ENCODE data around the gene CERS4. TPM values are rescaled to one million over a fixed set of nuclear protein-coding genes. Genes with fewer than 3 reads are reported as not detected.
"Not testable (repeated sequence)": the region's sequence is repeated elsewhere in the genome, so short reads cannot be mapped to it uniquely, and the experiment has no call there.

The CERS4 gene
- total and polyA plus RNA-seq, 2 experiments from 2014 or later = 68.5 to 109 TPM

DNA sequence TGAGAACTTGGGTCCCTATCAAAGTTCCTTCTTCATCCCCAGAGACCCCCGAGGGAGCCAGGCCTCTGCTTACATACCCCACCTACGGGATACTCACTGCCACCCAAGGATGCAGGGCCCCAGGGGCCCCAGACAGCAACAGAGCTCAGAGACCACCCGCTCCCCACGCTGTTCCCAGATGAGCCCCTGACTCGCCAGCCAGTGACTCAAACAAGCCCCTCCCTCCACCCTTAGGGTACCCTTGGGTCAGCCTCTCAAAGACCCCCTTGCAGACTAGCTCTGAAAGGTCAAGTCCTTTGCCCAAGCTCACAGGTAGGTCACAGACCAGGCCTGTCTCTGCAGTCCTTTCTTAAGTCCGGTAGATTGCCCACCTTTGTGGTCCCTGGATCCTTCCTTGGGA, 53.3 kb downstream of the CERS4 start:
- H3K27ac ChIP-seq (ENCODE audit: low read depth) = no peak overlapping the region
- TF ChIP-seq JUNB (IDR thresholded peaks at IDR 0.05; ENCODE audit: unreplicated experiment) (no peak), NANOG (IDR thresholded peaks at IDR 0.05; ENCODE audit: borderline replicate concordance) (no peak), CTCF (conservative IDR thresholded peaks at IDR 0.05; ENCODE audit: low read depth in 2 of 2) (no peak), ZNF331 (CRISPR knock-in tag; IDR thresholded peaks at IDR 0.05; ENCODE audit: low read depth) (no peak), STAT1 (IDR thresholded peaks at IDR 0.05; ENCODE audit: unreplicated experiment) (no peak)

GRCh38 chr19:8264248-8264647, 55.1 kb downstream of the CERS4 start:
- H3K79me2 ChIP-seq (replicated peaks; ENCODE audit: insufficient read depth); H3K9me2 ChIP-seq (ENCODE audit: insufficient read depth); H3K27ac Mint-ChIP-seq; H3K36me3 ChIP-seq (ENCODE audit: insufficient read depth); H2AFZ ChIP-seq; H3K4me1 ChIP-seq (ENCODE audit: insufficient read depth); H4K20me1 ChIP-seq (replicated peaks; ENCODE audit: insufficient read depth); H3K27ac ChIP-seq (ENCODE audit: low read depth); DNase-seq (ENCODE audit: low spot score); H3K4me3 Mint-ChIP-seq; H3K27me3 ChIP-seq (ENCODE audit: insufficient read depth); H3K4me2 ChIP-seq; H3K9me3 Mint-ChIP-seq; ATAC-seq; H3K4me3 ChIP-seq: not testable (repeated sequence)
- Mint-ChIP-seq H3K27me3 (ENCODE audit: insufficient read depth, low read depth, poor library complexity) (peaks cover 13% of the 10 kb centered on the region), H3K4me1 (peaks cover 12% of the 10 kb centered on the region), H3K36me3 (ENCODE audit: low read depth) (peaks cover 25% of the 10 kb centered on the region)
- H3F3A ChIP-seq (replicated peaks; ENCODE audit: low read depth) = peaks cover 15% of the 10 kb centered on the region

More for the DNA sequence above, 53.3 kb downstream of the CERS4 start:
- H3K36me3 Mint-ChIP-seq (ENCODE audit: low read depth) = peaks cover 43% of the 10 kb centered on the region
- no peak for ATAC-seq
- H3K27me3 Mint-ChIP-seq (ENCODE audit: insufficient read depth, low read depth, poor library complexity) = peaks cover 13% of the 10 kb centered on the region
- no peaks in the 10 kb centered on the region for H3K27me3 ChIP-seq (ENCODE audit: insufficient read depth)
- H3K4me3 ChIP-seq = no peak overlapping the region
- H3K9me3 Mint-ChIP-seq = no peaks in the 10 kb centered on the region
- 0 out of 2 replicates have a peak, but pooled peaks cover 6% of the 10 kb centered on the region for H3K4me1 ChIP-seq (ENCODE audit: insufficient read depth)
- 0 out of 2 replicates have a peak, but pooled peaks cover 7% of the 10 kb centered on the region for H3K36me3 ChIP-seq (ENCODE audit: insufficient read depth)
- peaks cover 13% of the 10 kb centered on the region for H3F3A ChIP-seq (replicated peaks; ENCODE audit: low read depth)
- H3K79me2 ChIP-seq (replicated peaks; ENCODE audit: insufficient read depth) = no peaks in the 10 kb centered on the region
- H3K4me2 ChIP-seq = no peak overlapping the region
- no peak overlapping the region for H2AFZ ChIP-seq
- no peak overlapping the region for H3K27ac Mint-ChIP-seq
- H3K9me2 ChIP-seq (ENCODE audit: insufficient read depth) = no peaks in the 10 kb centered on the region
- peaks cover 13% of the 10 kb centered on the region for H3K4me1 Mint-ChIP-seq
- 0 out of 2 replicates have a peak, but pooled peaks cover 3% of the 10 kb centered on the region for H4K20me1 ChIP-seq (replicated peaks; ENCODE audit: insufficient read depth)
- no peak overlapping the region for H3K4me3 Mint-ChIP-seq
- no peak for DNase-seq (ENCODE audit: low spot score)

DNA sequence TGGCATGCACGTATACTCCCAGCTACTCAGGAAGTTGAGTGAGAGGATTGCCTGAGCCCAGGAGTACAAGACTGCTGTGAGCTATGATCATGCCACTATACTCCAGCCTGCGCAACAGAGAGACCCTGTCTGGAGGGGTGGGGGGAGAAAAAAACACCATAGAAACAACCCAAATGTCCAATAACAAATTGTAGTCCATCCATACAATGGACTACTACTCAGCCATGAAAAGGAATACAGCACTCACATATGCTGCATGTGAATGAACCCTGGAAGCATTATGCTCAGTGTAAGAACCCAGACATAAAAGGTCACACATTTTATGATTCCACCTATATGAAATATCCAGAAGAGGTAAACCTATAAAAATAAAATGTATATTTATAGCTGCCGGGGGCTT, 56.7 kb downstream of the CERS4 start:
- no peak overlapping the region for H3K4me3 Mint-ChIP-seq
- H3K27ac Mint-ChIP-seq = no peak overlapping the region
- no peak for ATAC-seq
- no peak for TF ChIP-seq CTCF (conservative IDR thresholded peaks at IDR 0.05; ENCODE audit: low read depth in 2 of 2)
- TF ChIP-seq ZNF114 (CRISPR knock-in tag; IDR thresholded peaks at IDR 0.05) = no peak
- no peak for TF ChIP-seq EZH2phosphoT487 (IDR thresholded peaks at IDR 0.05; ENCODE audit: unreplicated experiment)
- TF ChIP-seq STAT1 (IDR thresholded peaks at IDR 0.05; ENCODE audit: unreplicated experiment) = no peak
- no peak for TF ChIP-seq CREB1 (CRISPR knock-in tag; IDR thresholded peaks at IDR 0.05; ENCODE audit: low read depth)
- TF ChIP-seq JUNB (IDR thresholded peaks at IDR 0.05; ENCODE audit: unreplicated experiment) = no peak
- no peak for TF ChIP-seq ETS1 (IDR thresholded peaks at IDR 0.05)
- TF ChIP-seq EZH2 (IDR thresholded peaks at IDR 0.05; ENCODE audit: low read depth, unreplicated experiment) = no peak

More for the DNA sequence above, 56.7 kb downstream of the CERS4 start:
- no peaks in the 10 kb centered on the region for H3K27me3 ChIP-seq (ENCODE audit: insufficient read depth)
- no peak overlapping the region for H2AFZ ChIP-seq
- no peaks in the 10 kb centered on the region for H3K36me3 ChIP-seq (ENCODE audit: insufficient read depth)
- DNase-seq (ENCODE audit: low spot score) = no peak
- no peaks in the 10 kb centered on the region for H3K79me2 ChIP-seq (replicated peaks; ENCODE audit: insufficient read depth)
- Mint-ChIP-seq H3K36me3 (ENCODE audit: low read depth) (peaks cover 14% of the 10 kb centered on the region; the same call in 2 of the 3 replicates), H3K4me1 (peaks cover 8% of the 10 kb centered on the region), H3K9me3 (no peaks in the 10 kb centered on the region), H3K27me3 (ENCODE audit: insufficient read depth, low read depth, poor library complexity) (peaks cover 11% of the 10 kb centered on the region)
- H3K4me1 ChIP-seq (ENCODE audit: insufficient read depth) = 0 out of 2 replicates have a peak, but pooled peaks cover 8% of the 10 kb centered on the region
- no peak overlapping the region for H3K4me2 ChIP-seq
- no peaks in the 10 kb centered on the region for H3K9me2 ChIP-seq (ENCODE audit: insufficient read depth)
- 0 out of 2 replicates have a peak, but pooled peaks cover 3% of the 10 kb centered on the region for H4K20me1 ChIP-seq (replicated peaks; ENCODE audit: insufficient read depth)
- H3F3A ChIP-seq (replicated peaks; ENCODE audit: low read depth) = peaks cover 16% of the 10 kb centered on the region; the same call in 1 of the 2 replicates
- no peak overlapping the region for H3K27ac ChIP-seq (ENCODE audit: low read depth)
- no peak overlapping the region for H3K4me3 ChIP-seq
